Measurements from ENCODE around the gene TBC1D9.

The TBC1D9 gene

DNA sequence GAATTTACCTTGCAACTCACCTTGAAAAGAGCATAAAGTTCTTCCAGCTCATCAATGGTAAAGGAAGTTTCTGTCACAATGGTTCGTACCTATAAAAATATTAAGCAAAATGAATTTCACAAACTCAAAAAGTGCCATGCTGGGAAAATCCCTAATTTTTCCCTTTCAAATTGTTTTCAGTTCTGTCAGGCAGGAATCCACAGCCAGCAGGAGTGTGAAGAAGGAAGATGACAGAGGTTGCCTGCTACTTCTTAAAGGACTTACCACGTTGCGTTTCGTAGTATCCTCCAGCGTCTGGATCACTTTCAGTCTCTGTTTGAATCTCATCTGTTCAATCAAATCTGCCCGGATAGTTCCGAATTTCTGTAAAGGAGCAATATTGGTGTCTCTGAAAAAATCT lies 117.1 kb downstream of the TBC1D9 start:
- H3K4me2 ChIP-seq (ENCODE audit: low read length), result no peak overlapping the region
- TF ChIP-seq CTCF (IDR thresholded peaks at IDR 0.05), result no peak
- no peaks in the 10 kb centered on the region for H3K4me1 ChIP-seq
- H3K27me3 ChIP-seq (ENCODE audit: control insufficient read depth, insufficient read depth, low read length), result no peaks in the 10 kb centered on the region
- no peaks in the 10 kb centered on the region for H3K36me3 ChIP-seq (ENCODE audit: control insufficient read depth, insufficient read depth, low read length)
- no peak overlapping the region for H3K27ac ChIP-seq
- no peak overlapping the region for H3K9ac ChIP-seq
- no peak overlapping the region for H3K4me3 ChIP-seq (ENCODE audit: low read depth, low read length)
- no peak overlapping the region for H2AFZ ChIP-seq
- no peaks in the 10 kb centered on the region for H3K9me3 ChIP-seq (ENCODE audit: control insufficient read depth, low read length)
- no peaks in the 10 kb centered on the region for H3K79me2 ChIP-seq

DNA sequence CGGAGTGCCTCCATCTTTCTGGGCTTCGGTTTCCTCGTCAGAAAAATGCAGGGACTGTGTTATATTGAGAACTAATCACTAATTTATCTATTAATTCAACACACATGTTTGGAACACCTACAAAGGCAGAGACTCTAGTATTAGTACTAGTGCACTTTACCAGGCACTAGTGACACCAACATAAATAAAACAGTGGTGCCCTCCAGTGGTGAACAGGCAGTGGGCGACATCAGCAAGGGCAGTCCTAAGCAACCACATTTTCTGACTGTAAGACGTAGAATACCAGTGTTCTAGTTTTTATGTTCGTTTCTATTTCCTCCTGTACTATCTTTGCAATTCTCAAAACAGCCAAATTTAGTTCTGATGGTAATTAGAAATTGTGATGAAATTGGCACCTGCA lies 118.3 kb downstream of the TBC1D9 start:
- Histone ChIP-seq H3K27ac (no peak overlapping the region), H3K9ac (no peak overlapping the region), H3K4me2 (ENCODE audit: low read length) (no peak overlapping the region), H3K79me2 (no peaks in the 10 kb centered on the region), H3K27me3 (ENCODE audit: control insufficient read depth, insufficient read depth, low read length) (no peaks in the 10 kb centered on the region), H2AFZ (no peak overlapping the region), H3K9me3 (ENCODE audit: control insufficient read depth, low read length) (no peaks in the 10 kb centered on the region), H3K36me3 (ENCODE audit: control insufficient read depth, insufficient read depth, low read length) (no peaks in the 10 kb centered on the region), H3K4me3 (ENCODE audit: low read depth, low read length) (no peak overlapping the region), H3K4me1 (no peaks in the 10 kb centered on the region)
- TF ChIP-seq CTCF (IDR thresholded peaks at IDR 0.05), result no peak

- H3K79me2 ChIP-seq, result no peaks in the 10 kb centered on the region
- no peak overlapping the region for H3K4me3 ChIP-seq (ENCODE audit: low read depth, low read length)
- H3K4me1 ChIP-seq, result no peaks in the 10 kb centered on the region
- no peak overlapping the region for H3K4me2 ChIP-seq (ENCODE audit: low read length)
- no peaks in the 10 kb centered on the region for H3K36me3 ChIP-seq (ENCODE audit: control insufficient read depth, insufficient read depth, low read length)
- no peak overlapping the region for H3K27ac ChIP-seq
- H3K9ac ChIP-seq, result no peak overlapping the region
- H3K27me3 ChIP-seq (ENCODE audit: control insufficient read depth, insufficient read depth, low read length), result no peaks in the 10 kb centered on the region
- TF ChIP-seq CTCF (IDR thresholded peaks at IDR 0.05), result no peak
- H3K9me3 ChIP-seq (ENCODE audit: control insufficient read depth, low read length), result no peaks in the 10 kb centered on the region
- H2AFZ ChIP-seq, result no peak overlapping the region
Observed at GRCh38 chr4:140635606-140636005, 120.6 kb downstream of the TBC1D9 start.

DNA sequence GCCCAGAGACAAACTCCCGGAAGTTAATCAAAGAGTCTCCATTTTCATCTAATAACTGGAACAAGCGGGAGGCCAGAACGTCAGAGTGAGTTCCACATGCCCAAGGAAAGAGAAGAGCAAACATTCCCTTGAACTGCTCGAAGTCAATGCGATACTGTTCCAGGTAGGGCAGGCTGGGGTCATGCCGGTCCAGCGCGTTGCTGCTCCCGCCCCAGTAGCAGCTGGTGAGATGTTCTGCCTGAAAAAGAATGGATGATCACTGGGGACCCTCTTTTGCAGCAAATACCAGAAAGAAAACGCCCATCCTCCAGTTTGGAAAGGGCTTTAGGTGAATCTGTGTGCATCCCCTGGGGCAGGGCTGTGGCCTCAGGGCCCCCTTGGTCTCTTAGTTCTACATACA lies 122.2 kb downstream of the TBC1D9 start:
- Histone ChIP-seq H3K27me3 (ENCODE audit: control insufficient read depth, insufficient read depth, low read length) (no peaks in the 10 kb centered on the region), H3K4me2 (ENCODE audit: low read length) (no peak overlapping the region), H3K4me3 (ENCODE audit: low read depth, low read length) (no peak overlapping the region), H3K4me1 (no peaks in the 10 kb centered on the region), H2AFZ (no peak overlapping the region), H3K36me3 (ENCODE audit: control insufficient read depth, insufficient read depth, low read length) (no peaks in the 10 kb centered on the region), H3K79me2 (no peaks in the 10 kb centered on the region), H3K27ac (no peak overlapping the region), H3K9ac (no peak overlapping the region), H3K9me3 (ENCODE audit: control insufficient read depth, low read length) (no peaks in the 10 kb centered on the region)
- TF ChIP-seq CTCF (IDR thresholded peaks at IDR 0.05), result no peak

GRCh38 chr4:140633124-140633523 lies 123.1 kb downstream of the TBC1D9 start:
- H3K9me3 ChIP-seq (ENCODE audit: control insufficient read depth, low read length), result no peaks in the 10 kb centered on the region
- H3K4me3 ChIP-seq (ENCODE audit: low read depth, low read length), result no peak overlapping the region
- H3K79me2 ChIP-seq, result no peaks in the 10 kb centered on the region
- no peaks in the 10 kb centered on the region for H3K36me3 ChIP-seq (ENCODE audit: control insufficient read depth, insufficient read depth, low read length)
- H3K27ac ChIP-seq, result no peak overlapping the region
- H3K4me1 ChIP-seq, result no peaks in the 10 kb centered on the region
- no peak overlapping the region for H3K9ac ChIP-seq
- H2AFZ ChIP-seq, result no peak overlapping the region
- TF ChIP-seq CTCF (IDR thresholded peaks at IDR 0.05), result no peak
- H3K27me3 ChIP-seq (ENCODE audit: control insufficient read depth, insufficient read depth, low read length), result no peaks in the 10 kb centered on the region
- no peak overlapping the region for H3K4me2 ChIP-seq (ENCODE audit: low read length)

Measured in parathyroid adenoma (tissue), 2 donors.